22Rv1 (cell line): ENCODE data around the gene DNM1L.

ENCODE experiments used
- H3K27ac ChIP-seq: fragments of 450-650 bp; 2 replicates; pipeline ENCODE4 v1.5.1; 2017
- ZFX ChIP-seq: fragments of 450-650 bp; IDR thresholded peaks from 2 replicates; pipeline ENCODE4 v1.6.1; 2017; ENCODE audit warnings: antibody characterized with exemption, borderline replicate concordance
- TF ChIP-seq, protein P1 (sequence below): fragments of 450-650 bp; IDR thresholded peaks from 2 replicates; pipeline ENCODE4 v1.5.1; 2017; ENCODE audit warnings: mild to moderate bottlenecking

The DNM1L gene

GRCh38 chr12:32736445-32736844, 57.3 kb downstream of the DNM1L start:
- no peak overlapping the region; the same call in 1 of the 2 replicates for H3K27ac ChIP-seq
- TF ChIP-seq ZFX, result no peak
- TF ChIP-seq, protein P1, sequence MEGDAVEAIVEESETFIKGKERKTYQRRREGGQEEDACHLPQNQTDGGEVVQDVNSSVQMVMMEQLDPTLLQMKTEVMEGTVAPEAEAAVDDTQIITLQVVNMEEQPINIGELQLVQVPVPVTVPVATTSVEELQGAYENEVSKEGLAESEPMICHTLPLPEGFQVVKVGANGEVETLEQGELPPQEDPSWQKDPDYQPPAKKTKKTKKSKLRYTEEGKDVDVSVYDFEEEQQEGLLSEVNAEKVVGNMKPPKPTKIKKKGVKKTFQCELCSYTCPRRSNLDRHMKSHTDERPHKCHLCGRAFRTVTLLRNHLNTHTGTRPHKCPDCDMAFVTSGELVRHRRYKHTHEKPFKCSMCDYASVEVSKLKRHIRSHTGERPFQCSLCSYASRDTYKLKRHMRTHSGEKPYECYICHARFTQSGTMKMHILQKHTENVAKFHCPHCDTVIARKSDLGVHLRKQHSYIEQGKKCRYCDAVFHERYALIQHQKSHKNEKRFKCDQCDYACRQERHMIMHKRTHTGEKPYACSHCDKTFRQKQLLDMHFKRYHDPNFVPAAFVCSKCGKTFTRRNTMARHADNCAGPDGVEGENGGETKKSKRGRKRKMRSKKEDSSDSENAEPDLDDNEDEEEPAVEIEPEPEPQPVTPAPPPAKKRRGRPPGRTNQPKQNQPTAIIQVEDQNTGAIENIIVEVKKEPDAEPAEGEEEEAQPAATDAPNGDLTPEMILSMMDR, result no peak

DNA sequence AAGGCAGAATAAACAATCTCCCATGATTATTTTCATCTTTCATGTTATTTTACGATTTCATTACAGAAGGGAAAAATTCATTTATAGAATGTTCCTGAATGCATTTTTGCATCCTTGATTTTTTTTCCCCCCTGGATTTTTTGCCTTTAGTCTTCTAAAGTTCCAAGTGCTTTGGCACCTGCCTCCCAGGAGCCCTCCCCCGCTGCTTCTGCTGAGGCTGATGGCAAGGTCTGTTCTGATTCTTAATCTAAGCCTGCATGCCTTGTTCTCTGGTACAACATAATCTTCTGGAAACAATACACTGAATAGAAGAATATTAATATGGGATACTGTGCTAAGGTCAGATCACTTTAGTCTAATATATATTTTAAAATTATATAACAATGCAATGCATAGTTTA, 58.6 kb downstream of the DNM1L start:
- no peak overlapping the region for H3K27ac ChIP-seq
- TF ChIP-seq ZFX, result no peak
- TF ChIP-seq, protein P1, result no peak

DNA sequence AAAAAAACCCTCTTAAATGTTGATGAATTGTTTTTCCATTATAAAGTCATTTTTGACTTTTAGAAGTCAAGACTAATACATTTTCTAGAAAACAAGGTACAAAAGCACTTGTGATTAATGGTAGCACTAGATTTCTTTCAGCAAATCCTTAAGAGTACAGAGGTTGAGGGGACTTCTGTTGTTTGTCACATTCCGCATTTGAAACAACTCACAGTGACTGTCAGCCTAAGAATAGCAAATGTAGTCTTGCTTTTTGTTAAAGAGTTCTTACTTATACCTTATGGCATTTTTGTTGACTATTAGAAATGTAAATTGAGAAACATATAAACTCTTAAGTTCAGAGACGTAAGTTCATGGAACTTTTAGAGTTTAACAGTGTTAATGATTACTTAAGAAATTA, 60.2 kb downstream of the DNM1L start:
- no peak for TF ChIP-seq ZFX
- TF ChIP-seq, protein P1, result no peak
- no peak overlapping the region for H3K27ac ChIP-seq

DNA sequence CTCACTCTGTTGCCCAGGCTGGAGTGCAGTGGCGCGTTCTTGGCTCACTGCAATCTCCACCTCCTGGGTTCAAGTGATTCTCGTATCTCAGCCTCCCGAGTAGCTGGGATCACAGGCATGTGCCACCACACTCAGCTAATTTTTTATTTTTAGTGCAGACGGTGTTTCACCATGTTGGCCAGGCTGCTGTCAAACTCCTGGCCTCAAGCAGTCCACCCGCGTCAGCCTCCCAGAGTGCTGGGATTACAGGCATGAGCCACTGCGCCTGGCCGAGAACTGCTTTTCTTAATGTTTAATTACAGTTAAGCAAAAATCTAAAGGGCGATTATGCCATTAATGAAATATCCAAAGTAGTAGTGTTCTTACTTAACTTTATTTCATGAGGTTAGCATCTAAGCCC, 63.0 kb downstream of the DNM1L start:
- no peak overlapping the region for H3K27ac ChIP-seq

DNA sequence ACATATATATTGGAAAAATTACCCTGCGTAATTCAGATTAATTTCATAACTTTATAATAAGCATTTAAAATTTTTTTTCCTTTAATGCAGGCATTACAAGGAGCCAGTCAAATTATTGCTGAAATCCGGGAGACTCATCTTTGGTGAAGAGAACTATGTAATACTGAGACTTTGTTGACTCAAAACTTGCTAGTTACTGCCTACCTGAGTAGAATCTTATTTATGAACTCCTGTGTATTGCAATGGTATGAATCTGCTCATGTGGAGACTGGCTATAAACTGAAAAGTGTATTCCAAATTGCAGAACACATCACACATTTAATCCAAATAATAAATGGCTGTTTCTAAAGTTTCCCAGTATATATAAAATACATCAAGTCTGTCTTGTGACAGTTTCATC, 64.2 kb downstream of the DNM1L start:
- TF ChIP-seq ZFX, result no peak
- TF ChIP-seq, protein P1, result no peak
- no peak overlapping the region for H3K27ac ChIP-seq

More for the DNA sequence above, 63.0 kb downstream of the DNM1L start:
- TF ChIP-seq ZFX, result no peak
- TF ChIP-seq, protein P1, result no peak

DNA sequence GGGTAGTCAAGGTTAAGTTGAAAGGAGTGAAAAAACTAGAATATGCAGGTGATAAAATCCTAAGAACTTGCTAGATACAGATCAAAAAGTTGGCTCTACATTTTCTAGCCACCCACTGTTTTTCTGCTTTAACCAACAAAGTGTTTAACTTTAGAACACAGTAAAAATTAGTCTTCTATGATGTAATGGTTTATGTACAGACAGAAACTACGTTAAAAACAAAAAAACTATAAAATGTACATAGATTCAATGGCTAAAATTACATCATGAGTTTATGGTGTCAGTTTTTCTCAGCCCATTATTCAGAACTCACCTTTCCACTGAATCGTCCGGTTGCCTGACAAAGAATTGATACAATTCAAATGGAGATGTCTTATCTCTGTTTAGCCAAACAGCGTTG, 74.5 kb downstream of the DNM1L start:
- H3K27ac ChIP-seq, result no peak overlapping the region
- TF ChIP-seq, protein P1, result no peak
- no peak for TF ChIP-seq ZFX

- no peak for TF ChIP-seq ZFX
- TF ChIP-seq, protein P1, result no peak
- no peak overlapping the region for H3K27ac ChIP-seq
Measured at GRCh38 chr12:32754111-32754510, 75.0 kb downstream of the DNM1L start.
